Measurements from ENCODE around the gene UPF1. TPM values are rescaled to one million over a fixed set of nuclear protein-coding genes. Genes with fewer than 3 reads are reported as not detected.
A peak's percentile ranks its signal among the peaks of the same experiment; 100 is the strongest.

Gene UPF1
- total RNA-seq, 1 experiment from 2014 or later = 96.6 TPM

GRCh38 chr19:18828786-18829185 is 3.0 kb upstream of the UPF1 start:
- Histone ChIP-seq H3K4me1 (no peaks in the 10 kb centered on the region), H3K4me3 (ENCODE audit: low read depth, low read length) (no peak overlapping the region), H3K36me3 (ENCODE audit: control insufficient read depth, insufficient read depth, low read length) (no peaks in the 10 kb centered on the region; the same call in 1 of the 2 replicates), H3K9me3 (peaks cover 7% of the 10 kb centered on the region; the same call in 1 of the 2 replicates), H3K27me3 (replicated peaks; ENCODE audit: control insufficient read depth, insufficient read depth, low read length) (no peaks in the 10 kb centered on the region)
- ChIA-PET CTCF (no interaction called here), POLR2A (interaction anchor here (0.6 kb wide), 1 partner anchor 60 kb away, joined by 8 read pairs; no protein-coding TSS in a partner anchor)
- Mint-ChIP-seq H3K27ac (ENCODE audit: unreplicated experiment) (no peak overlapping the region), H3K4me1 (ENCODE audit: low read depth, unreplicated experiment) (peaks cover under 1% of the 10 kb centered on the region), H3K9me3 (ENCODE audit: unreplicated experiment) (no peaks in the 10 kb centered on the region), H3K36me3 (ENCODE audit: insufficient read depth, unreplicated experiment) (peaks cover 17% of the 10 kb centered on the region), H3K27me3 (ENCODE audit: insufficient read depth, unreplicated experiment) (no peaks in the 10 kb centered on the region), H3K4me3 (ENCODE audit: unreplicated experiment) (no peak overlapping the region)
- no peak for DNase-seq
- no peak for TF ChIP-seq CTCF (IDR thresholded peaks at IDR 0.05; ENCODE audit: insufficient read depth in 1 of 2, low read depth in 1 of 2, low read length in 1 of 2, severe bottlenecking in 1 of 2, unreplicated experiment in 1 of 2)
- BruUV-seq (replicated peaks) = no TSS peak
- intact Hi-C loops (cut with micrococcal nuclease; ENCODE audit: unreplicated experiment) = no loop called here

- no TSS peak for BruUV-seq (replicated peaks)
- Mint-ChIP-seq H3K9me3 (ENCODE audit: unreplicated experiment) (no peaks in the 10 kb centered on the region), H3K36me3 (ENCODE audit: insufficient read depth, unreplicated experiment) (peaks cover 29% of the 10 kb centered on the region), H3K4me1 (ENCODE audit: low read depth, unreplicated experiment) (peaks cover 10% of the 10 kb centered on the region), H3K27ac (ENCODE audit: unreplicated experiment) (no peak overlapping the region), H3K4me3 (ENCODE audit: unreplicated experiment) (peak overlapping the region; percentile 19), H3K27me3 (ENCODE audit: insufficient read depth, unreplicated experiment) (no peaks in the 10 kb centered on the region)
- intact Hi-C loops (cut with micrococcal nuclease; ENCODE audit: unreplicated experiment) = loop anchor here (5.0 kb wide), 1 partner anchor 33 kb away; no protein-coding TSS in a partner anchor
- DNase-seq = no peak
- CTCF ChIA-PET = no interaction called here
- H3K9me3 ChIP-seq = peaks cover 7% of the 10 kb centered on the region; the same call in 1 of the 2 replicates
- POLR2A ChIA-PET = no interaction called here
- TF ChIP-seq CTCF (IDR thresholded peaks at IDR 0.05; ENCODE audit: insufficient read depth in 1 of 2, low read depth in 1 of 2, low read length in 1 of 2, severe bottlenecking in 1 of 2, unreplicated experiment in 1 of 2) = no peak
- H3K4me1 ChIP-seq = 0 out of 2 replicates have a peak, but pooled peaks cover 8% of the 10 kb centered on the region
- no peak overlapping the region for H3K4me3 ChIP-seq (ENCODE audit: low read depth, low read length)
- H3K27me3 ChIP-seq (replicated peaks; ENCODE audit: control insufficient read depth, insufficient read depth, low read length) = no peaks in the 10 kb centered on the region
- peaks cover 1% of the 10 kb centered on the region for H3K36me3 ChIP-seq (ENCODE audit: control insufficient read depth, insufficient read depth, low read length)
Measured at GRCh38 chr19:18830488-18830887, 1.3 kb upstream of the UPF1 start.

GRCh38 chr19:18832306-18833140 is 764 bp downstream of the UPF1 start:
- DNase-seq = peak; percentile 65 to 68
- H3K4me1 Mint-ChIP-seq (ENCODE audit: low read depth, unreplicated experiment) = peaks cover 15% of the 10 kb centered on the region
- Histone ChIP-seq H3K27me3 (replicated peaks; ENCODE audit: control insufficient read depth, insufficient read depth, low read length) (no peaks in the 10 kb centered on the region), H3K4me3 (ENCODE audit: low read depth, low read length) (peak overlapping the region; percentile 92), H3K36me3 (ENCODE audit: control insufficient read depth, insufficient read depth, low read length) (peaks cover 4% of the 10 kb centered on the region), H3K9me3 (no peaks in the 10 kb centered on the region), H3K4me1 (0 out of 2 replicates have a peak, but pooled peaks cover 8% of the 10 kb centered on the region)
- no peaks in the 10 kb centered on the region for H3K9me3 Mint-ChIP-seq (ENCODE audit: unreplicated experiment)
- ChIA-PET POLR2A (interaction anchor here (0.6 to 1.0 kb wide), 2 partner anchors 11 to 15 kb away, joined by 3 to 5 read pairs; no protein-coding TSS in a partner anchor), CTCF (interaction anchor here (0.6 to 1.5 kb wide), 6 partner anchors 14 to 151 kb away, joined by 3 to 9 read pairs (median 4); no protein-coding TSS in a partner anchor)
- intact Hi-C loops (cut with micrococcal nuclease; ENCODE audit: unreplicated experiment) = loop anchor here (5.0 kb wide), 1 partner anchor 35 kb away; no protein-coding TSS in a partner anchor
- peak overlapping the region; percentile 89 for H3K27ac Mint-ChIP-seq (ENCODE audit: unreplicated experiment)
- TF ChIP-seq CTCF (IDR thresholded peaks at IDR 0.05; ENCODE audit: insufficient read depth in 1 of 2, low read depth in 1 of 2, low read length in 1 of 2, severe bottlenecking in 1 of 2, unreplicated experiment in 1 of 2) = peak in 1 of 2 experiments; percentile 56
- peaks cover 49% of the 10 kb centered on the region for H3K36me3 Mint-ChIP-seq (ENCODE audit: insufficient read depth, unreplicated experiment)
- peak overlapping the region; percentile 93 for H3K4me3 Mint-ChIP-seq (ENCODE audit: unreplicated experiment)
- H3K27me3 Mint-ChIP-seq (ENCODE audit: insufficient read depth, unreplicated experiment) = no peaks in the 10 kb centered on the region
- BruUV-seq (replicated peaks) = no TSS peak

Data from Caco-2 (cell line).